Neutrophil (primary cell): ENCODE measurements around the gene SNRPD2.

Experiments
- H3K27ac ChIP-seq: fragments of 200-600 bp; sonication (generic); 2 replicates; pipeline ENCODE4 v1.5.1; 2016; ENCODE audit warnings: mild to moderate bottlenecking, moderate library complexity
- H3K27me3 ChIP-seq: fragments of 200-600 bp; sonication (generic); 2 replicates; pipeline ENCODE4 v1.6.0; 2016; ENCODE audit warnings: mild to moderate bottlenecking
- H3K36me3 ChIP-seq: fragments of 200-600 bp; sonication (generic); 2 replicates; pipeline ENCODE4 v1.5.1; 2017
- H3K4me1 ChIP-seq, 2 experiments: fragments of 200-600 bp in 1 of 2; sonication (generic) in 1 of 2; 1 replicate in 1 of 2; 2 replicates in 1 of 2; pipeline versions ENCODE4 v1.5.1 to v1.6.1; 2013 to 2016; ENCODE audit warnings: low read depth in 1 of 2, low read length in 1 of 2, mild to moderate bottlenecking in 1 of 2, moderate library complexity in 1 of 2; ENCODE audit not compliant: control insufficient read depth in 1 of 2, insufficient read depth in 1 of 2
- H3K4me3 ChIP-seq, 2 experiments: fragments of 200-600 bp in 1 of 2; sonication (generic) in 1 of 2; 1 replicate in 1 of 2; 2 replicates in 1 of 2; pipeline ENCODE4 v1.5.1; 2013 to 2016; ENCODE audit warnings: low read depth in 1 of 2, low read length in 1 of 2, mild to moderate bottlenecking in 1 of 2, moderate library complexity in 1 of 2
- H3K9me3 ChIP-seq: fragments of 200-600 bp; sonication (generic); 2 replicates; pipeline ENCODE4 v1.5.1; 2016
- CTCF ChIP-seq: fragments of 200-600 bp; sonication (generic); IDR thresholded peaks from 2 replicates; pipeline ENCODE4 v1.5.1; 2016; ENCODE audit warnings: antibody characterized with exemption

Gene SNRPD2

DNA sequence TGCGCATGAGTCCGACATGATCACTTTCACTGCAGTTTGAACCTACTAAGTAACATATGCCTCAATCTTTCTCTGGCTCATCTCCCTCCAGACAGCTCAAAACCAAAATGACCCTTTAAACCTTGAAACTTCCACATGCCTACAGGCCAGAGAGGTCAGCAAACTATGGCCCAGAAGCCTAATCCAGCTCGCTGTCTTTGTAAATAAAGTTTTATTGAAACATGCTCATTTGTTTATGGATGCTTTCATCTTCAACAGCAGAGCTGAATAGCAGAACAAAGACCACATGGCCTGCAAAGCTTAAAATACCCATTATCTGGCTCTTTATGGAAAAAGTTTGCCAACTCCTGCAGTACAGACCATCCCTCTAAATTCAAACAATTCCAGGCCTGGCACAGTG, 23.4 kb upstream of the SNRPD2 start:
- Histone ChIP-seq H3K36me3 (peaks cover 25% of the 10 kb centered on the region), H3K27ac (no peak overlapping the region), H3K9me3 (no peaks in the 10 kb centered on the region), H3K4me3 (no peak overlapping the region), H3K27me3 (no peaks in the 10 kb centered on the region), H3K4me1 (peaks cover 22 to 24% of the 10 kb centered on the region in 2 experiments)
- TF ChIP-seq CTCF, result no peak

DNA sequence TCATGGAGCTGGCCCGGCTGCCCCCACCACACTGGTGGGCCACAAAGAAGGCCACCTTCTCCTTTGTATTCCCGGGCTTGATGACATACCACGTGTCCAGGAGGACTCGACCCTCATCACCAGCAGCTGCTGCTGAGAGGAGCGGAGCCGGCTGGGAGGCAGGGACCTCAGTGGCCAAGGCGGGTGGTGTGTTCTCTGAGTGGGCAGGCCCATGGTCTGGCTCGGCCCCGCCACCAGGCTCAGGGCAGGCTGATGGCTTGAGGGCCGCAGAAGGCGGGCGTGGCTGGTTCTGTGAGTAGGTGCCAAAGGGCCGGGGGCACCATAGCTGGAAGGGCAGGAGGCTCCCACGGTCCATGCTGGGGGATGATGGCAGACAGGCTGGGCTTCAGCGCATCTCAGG, 21.4 kb upstream of the SNRPD2 start:
- H3K36me3 ChIP-seq, result peaks cover 25% of the 10 kb centered on the region
- no peak for TF ChIP-seq CTCF
- no peaks in the 10 kb centered on the region for H3K9me3 ChIP-seq
- no peak overlapping the region for H3K4me3 ChIP-seq
- no peak overlapping the region for H3K27ac ChIP-seq
- no peaks in the 10 kb centered on the region for H3K27me3 ChIP-seq
- peaks cover 17 to 18% of the 10 kb centered on the region in 2 experiments for H3K4me1 ChIP-seq

DNA sequence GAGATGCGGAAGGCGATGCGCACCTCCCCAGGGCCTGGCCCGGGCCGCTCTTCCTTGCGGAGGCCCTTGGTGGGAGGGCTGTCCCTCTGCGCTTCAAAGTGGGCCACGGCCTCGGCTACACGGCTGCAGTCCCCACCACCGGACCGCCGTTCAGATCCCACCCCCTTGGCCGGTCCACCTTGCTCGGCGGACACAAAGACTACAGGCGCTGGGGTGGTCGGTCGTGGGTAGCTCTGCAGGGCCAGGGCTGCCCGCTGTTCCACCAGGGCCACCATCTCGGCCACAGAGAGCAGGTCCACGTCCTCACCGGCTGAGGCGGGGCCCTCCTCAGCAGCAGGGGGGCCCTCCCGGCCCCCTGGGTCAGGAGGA, 20.9 kb upstream of the SNRPD2 start:
- Histone ChIP-seq H3K36me3 (peaks cover 25% of the 10 kb centered on the region), H3K27me3 (no peaks in the 10 kb centered on the region), H3K9me3 (no peaks in the 10 kb centered on the region), H3K4me3 (no peak overlapping the region), H3K27ac (no peak overlapping the region), H3K4me1 (peaks cover 13% of the 10 kb centered on the region in 2 experiments)
- TF ChIP-seq CTCF, result no peak

DNA sequence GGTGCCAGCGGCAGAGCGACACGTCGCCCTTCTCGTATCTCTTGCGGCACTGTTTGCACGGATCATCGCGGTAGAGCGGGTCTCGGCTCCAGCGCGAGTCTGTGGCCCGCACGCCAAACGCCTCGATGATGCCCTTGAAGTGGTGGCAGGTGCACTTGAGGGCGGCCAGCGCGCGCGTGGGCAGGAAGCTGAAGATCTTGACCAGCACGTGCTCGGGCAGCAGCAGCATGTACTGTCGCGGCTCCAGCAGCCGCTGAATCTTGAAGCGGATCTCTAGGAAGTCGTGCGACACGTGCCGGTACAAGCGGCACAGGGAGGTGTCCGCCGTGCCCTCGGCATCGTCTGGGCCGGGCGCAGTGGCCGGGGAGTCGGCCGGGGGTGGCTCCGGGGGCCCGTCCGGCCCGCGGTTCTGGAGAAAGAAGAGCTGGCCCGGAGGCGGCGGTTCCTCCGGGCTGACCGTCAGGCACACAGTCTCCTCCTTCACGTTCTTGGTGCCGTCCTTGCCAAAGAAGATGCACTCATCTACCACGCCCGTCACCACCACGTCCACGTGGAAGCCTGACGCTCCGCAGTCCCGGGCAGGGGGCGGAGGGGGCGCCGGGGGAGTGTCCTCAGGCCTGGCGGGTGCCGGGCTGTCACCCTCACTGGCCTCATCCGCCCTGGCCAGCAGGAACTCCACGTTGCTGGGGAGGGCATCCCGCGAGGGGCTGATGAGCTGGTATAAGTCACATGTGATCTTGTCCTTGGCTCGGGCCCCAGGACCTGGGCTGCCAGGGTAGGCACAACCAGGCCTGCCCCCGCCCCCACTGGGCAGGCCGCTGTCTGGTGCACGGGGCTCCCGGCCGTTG, 20.3 kb upstream of the SNRPD2 start:
- peaks cover 25% of the 10 kb centered on the region for H3K36me3 ChIP-seq
- H3K4me1 ChIP-seq, result peaks cover 10 to 12% of the 10 kb centered on the region in 2 experiments
- H3K9me3 ChIP-seq, result no peaks in the 10 kb centered on the region
- no peak for TF ChIP-seq CTCF
- no peaks in the 10 kb centered on the region for H3K27me3 ChIP-seq
- H3K27ac ChIP-seq, result no peak overlapping the region
- H3K4me3 ChIP-seq, result no peak overlapping the region

DNA sequence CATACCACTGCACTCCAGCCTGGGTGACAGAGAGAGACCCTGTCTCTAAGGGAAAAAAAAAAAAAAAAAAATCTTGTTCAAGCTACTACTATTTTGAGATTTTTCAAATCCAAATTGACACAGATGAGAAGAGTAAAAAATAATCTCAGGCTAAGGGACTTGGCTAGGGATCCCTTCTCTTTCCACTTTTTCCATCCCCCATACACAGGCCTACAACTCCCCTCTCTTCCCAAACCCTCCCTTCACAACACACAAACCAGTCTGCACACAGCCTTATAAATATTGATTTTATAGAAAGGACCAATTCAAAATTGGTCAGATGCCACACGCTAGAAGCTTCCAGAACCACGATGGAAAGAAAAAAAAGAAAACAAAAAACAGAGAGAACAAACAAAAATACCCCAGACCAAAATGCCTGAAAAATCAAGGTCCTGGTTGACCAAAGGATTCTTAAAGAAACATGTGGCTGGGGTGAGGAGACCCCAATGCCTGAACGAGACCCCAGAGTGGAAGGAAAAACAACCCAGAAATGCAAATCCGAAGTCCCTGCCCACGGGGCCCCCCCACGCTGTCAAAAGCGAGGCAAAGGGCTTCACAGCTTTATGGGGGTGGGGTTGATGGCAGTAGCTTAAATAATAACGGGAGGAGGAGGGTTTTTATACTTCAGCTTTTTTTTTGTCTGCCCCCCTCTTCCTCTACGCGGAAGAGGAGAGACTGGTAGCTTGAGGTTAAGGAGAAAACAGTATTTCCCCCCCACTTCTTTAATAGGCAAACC, 18.8 kb upstream of the SNRPD2 start:
- H3K4me1 ChIP-seq, result no peaks in the 10 kb centered on the region
- no peak overlapping the region for H3K27ac ChIP-seq
- H3K36me3 ChIP-seq, result peaks cover 25% of the 10 kb centered on the region
- no peak for TF ChIP-seq CTCF
- H3K4me3 ChIP-seq, result no peak overlapping the region
- H3K27me3 ChIP-seq, result no peaks in the 10 kb centered on the region
- no peaks in the 10 kb centered on the region for H3K9me3 ChIP-seq
